Activated CD4-positive, alpha-beta T cell treated with anti-CD3 and anti-CD28 coated beads, Interleukin-2, amount 10 ng/mL, durations not matched to agents 7 days and 5 days (primary cell): ENCODE data around the gene APOL5. TPM values are rescaled to one million over a fixed set of nuclear protein-coding genes. Genes with fewer than 3 reads are reported as not detected.
"Not testable (repeated sequence)": the region's sequence is repeated elsewhere in the genome, so short reads cannot be mapped to it uniquely, and the experiment has no call there.

Experiments
- CTCF ChIA-PET: fragments of 350-600 bp; sonication (Branson Sonifier 250); formaldehyde crosslinking; loops from one replicate; lab custom pipeline; 2021; ENCODE audit warnings: antibody characterized with exemption; lab: Charles Lee
- POLR2A ChIA-PET: fragments of 350-600 bp; sonication (Branson Sonifier 250); formaldehyde crosslinking; loops from one replicate; lab custom pipeline; 2021; ENCODE audit warnings: antibody characterized with exemption; lab: Charles Lee
- DNase-seq: peaks from one replicate; pipeline ENCODE4 v3.0.0-alpha.2; 2020
- H3K27ac Mint-ChIP-seq: one replicate; pipeline ENCODE4 v1.8.0; 2021; ENCODE audit warnings: mild to moderate bottlenecking, moderate library complexity, mixed read lengths
- H3K27me3 Mint-ChIP-seq: one replicate; pipeline ENCODE4 v1.8.0; 2021; ENCODE audit warnings: mixed read lengths
- H3K36me3 Mint-ChIP-seq: one replicate; pipeline ENCODE4 v1.8.0; 2021; ENCODE audit warnings: low read depth, mixed read lengths
- H3K4me1 Mint-ChIP-seq: one replicate; pipeline ENCODE4 v1.8.0; 2021; ENCODE audit warnings: mixed read lengths
- H3K4me3 Mint-ChIP-seq: one replicate; pipeline ENCODE4 v1.8.0; 2021; ENCODE audit warnings: mild to moderate bottlenecking, moderate library complexity, mixed read lengths
- H3K9me3 Mint-ChIP-seq: one replicate; pipeline ENCODE4 v1.8.0; 2021; ENCODE audit warnings: mixed read lengths
- total RNA-seq, 2 experiments: library from RNA; stranded (reverse); gene quantifications; one replicate each; pipeline ENCODE4 v1.2.3, GENCODE V29; 2021

APOL5 gene
- total RNA-seq, 2 experiments from 2014 or later = not detected

- no peak for DNase-seq
- CTCF ChIA-PET = no interaction called here
- no peak overlapping the region for H3K4me3 Mint-ChIP-seq
- H3K4me1 Mint-ChIP-seq = no peaks in the 10 kb centered on the region
- POLR2A ChIA-PET = no interaction called here
- no peaks in the 10 kb centered on the region for H3K36me3 Mint-ChIP-seq
- peaks cover 2% of the 10 kb centered on the region for H3K27me3 Mint-ChIP-seq
- H3K27ac Mint-ChIP-seq = no peak overlapping the region
- no peaks in the 10 kb centered on the region for H3K9me3 Mint-ChIP-seq
Measured at GRCh38 chr22:35736701-35737100, 19.0 kb downstream of the APOL5 start.

GRCh38 chr22:35737886-35738285, 20.2 kb downstream of the APOL5 start:
- H3K27me3 Mint-ChIP-seq, H3K9me3 Mint-ChIP-seq, POLR2A ChIA-PET, H3K4me1 Mint-ChIP-seq, H3K27ac Mint-ChIP-seq, CTCF ChIA-PET, DNase-seq, H3K4me3 Mint-ChIP-seq, H3K36me3 Mint-ChIP-seq: not testable (repeated sequence)

DNA sequence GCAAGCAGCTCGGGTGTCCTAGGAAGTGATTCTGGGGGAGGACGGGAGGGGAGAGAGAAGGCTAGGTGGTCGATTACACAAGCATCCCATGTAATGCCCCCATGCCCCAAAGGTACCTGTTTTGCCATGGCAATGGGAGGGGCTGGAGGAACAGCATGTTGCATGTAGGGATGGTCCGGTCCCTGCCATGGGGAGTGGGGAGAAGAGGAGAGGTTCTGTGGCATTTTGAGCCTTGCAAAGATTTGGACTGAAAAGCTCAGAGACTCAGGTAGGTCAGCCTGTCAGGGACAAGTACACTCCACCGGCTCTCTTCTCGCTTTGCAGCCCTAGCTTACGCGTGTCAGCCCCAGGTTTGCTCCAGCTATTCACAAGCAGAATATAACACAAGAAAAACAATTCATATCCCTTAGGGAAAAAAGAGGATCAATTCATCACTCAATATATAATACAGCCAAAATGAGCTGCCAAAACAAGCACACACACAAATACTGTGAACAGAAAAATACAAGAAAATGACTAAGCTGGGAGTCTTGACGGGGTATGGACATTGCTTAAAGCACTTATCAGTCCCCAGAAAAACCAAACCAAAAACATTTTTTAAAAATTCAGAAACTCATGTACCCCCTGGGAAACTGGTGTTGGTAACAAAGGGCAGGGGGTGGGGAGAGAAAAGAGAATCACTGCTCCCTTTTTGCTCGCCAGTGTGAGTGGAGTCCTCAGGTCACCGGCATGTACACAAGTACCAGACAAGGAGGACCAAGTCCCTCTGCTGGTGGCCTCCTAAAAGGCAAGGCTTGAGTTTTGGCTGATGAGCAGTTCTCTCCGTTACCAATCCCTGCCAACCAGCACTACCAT, 21.6 kb downstream of the APOL5 start:
- Mint-ChIP-seq H3K9me3 (no peaks in the 10 kb centered on the region), H3K27me3 (peaks cover 2% of the 10 kb centered on the region), H3K4me1 (no peaks in the 10 kb centered on the region), H3K4me3 (no peak overlapping the region), H3K36me3 (no peaks in the 10 kb centered on the region), H3K27ac (no peak overlapping the region)
- CTCF ChIA-PET = interaction anchor here (0.6 kb wide), 1 partner anchor 9 kb away, joined by 3 read pairs; no protein-coding TSS in a partner anchor
- POLR2A ChIA-PET = no interaction called here
- DNase-seq = no peak

DNA sequence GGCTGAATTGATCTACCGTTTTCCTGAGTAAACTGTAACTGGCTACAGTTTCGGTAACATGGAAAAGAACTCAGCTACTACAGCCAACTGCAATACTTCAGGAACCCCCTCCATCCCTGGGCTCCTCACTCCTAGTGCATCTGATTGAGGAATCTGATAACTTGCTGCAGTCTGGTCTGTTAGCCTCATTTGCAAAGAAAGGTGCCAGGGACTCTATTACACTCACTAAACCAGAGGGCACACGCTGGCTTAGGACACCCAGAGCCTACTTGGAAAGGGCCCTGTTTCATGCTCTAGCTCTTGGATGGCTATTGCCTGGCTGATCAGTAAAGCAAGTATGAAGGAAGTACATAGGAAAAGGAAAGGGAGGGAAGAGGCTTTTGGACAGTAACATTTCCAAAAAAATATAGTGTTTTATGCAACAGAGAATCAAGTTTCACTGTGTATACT, 22.3 kb downstream of the APOL5 start:
- Mint-ChIP-seq H3K27ac (no peak overlapping the region), H3K36me3 (no peaks in the 10 kb centered on the region), H3K4me1 (no peaks in the 10 kb centered on the region), H3K27me3 (peaks cover 2% of the 10 kb centered on the region), H3K4me3 (no peak overlapping the region), H3K9me3 (no peaks in the 10 kb centered on the region)
- ChIA-PET CTCF (no interaction called here), POLR2A (no interaction called here)
- DNase-seq = no peak

GRCh38 chr22:35740616-35741015, 22.9 kb downstream of the APOL5 start:
- H3K27ac Mint-ChIP-seq = no peak overlapping the region
- H3K27me3 Mint-ChIP-seq = peaks cover 2% of the 10 kb centered on the region
- H3K4me3 Mint-ChIP-seq = no peak overlapping the region
- H3K4me1 Mint-ChIP-seq = no peaks in the 10 kb centered on the region
- POLR2A ChIA-PET = no interaction called here
- DNase-seq = no peak
- H3K36me3 Mint-ChIP-seq = no peaks in the 10 kb centered on the region
- CTCF ChIA-PET = interaction anchor here (0.6 to 1.3 kb wide), 2 partner anchors 26 to 85 kb away, joined by 3 to 5 read pairs; no protein-coding TSS in a partner anchor
- no peaks in the 10 kb centered on the region for H3K9me3 Mint-ChIP-seq

- POLR2A ChIA-PET = no interaction called here
- CTCF ChIA-PET = no interaction called here
- Mint-ChIP-seq H3K4me3 (no peak overlapping the region), H3K4me1 (no peaks in the 10 kb centered on the region), H3K36me3 (no peaks in the 10 kb centered on the region), H3K9me3 (no peaks in the 10 kb centered on the region), H3K27ac (no peak overlapping the region), H3K27me3 (peaks cover 2% of the 10 kb centered on the region)
- DNase-seq = no peak
Measured at GRCh38 chr22:35742342-35743100, 24.8 kb downstream of the APOL5 start.

DNA sequence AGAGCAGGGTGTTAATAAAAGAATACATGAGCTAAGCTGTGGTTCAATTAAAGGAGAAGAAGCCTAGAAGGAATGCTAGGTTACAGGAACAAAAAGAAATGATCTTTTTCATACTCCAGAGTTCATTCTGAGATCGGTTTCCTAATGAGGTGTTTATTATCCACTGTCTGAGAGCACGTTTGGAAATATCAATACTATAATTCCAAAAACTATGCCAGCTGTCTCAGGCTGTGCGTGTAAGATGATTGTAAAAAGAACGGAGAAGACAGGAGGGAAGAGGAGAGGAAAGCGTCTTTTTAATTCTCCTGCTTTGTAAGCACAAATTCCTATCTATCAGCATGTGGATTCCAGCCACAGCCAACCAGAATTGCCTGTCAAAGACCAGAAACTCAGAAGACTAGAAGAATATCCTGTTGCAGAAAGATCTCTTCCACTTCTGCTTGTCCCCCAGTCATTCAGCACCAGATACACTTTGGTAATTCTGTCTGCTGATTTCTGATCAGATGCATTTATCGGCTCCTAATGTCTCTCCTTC, 25.7 kb downstream of the APOL5 start:
- H3K27me3 Mint-ChIP-seq = peaks cover 2% of the 10 kb centered on the region
- H3K36me3 Mint-ChIP-seq = no peaks in the 10 kb centered on the region
- POLR2A ChIA-PET = no interaction called here
- no peak overlapping the region for H3K27ac Mint-ChIP-seq
- no peak overlapping the region for H3K4me3 Mint-ChIP-seq
- CTCF ChIA-PET = no interaction called here
- H3K9me3 Mint-ChIP-seq = no peaks in the 10 kb centered on the region
- H3K4me1 Mint-ChIP-seq = no peaks in the 10 kb centered on the region
- no peak for DNase-seq

GRCh38 chr22:35746248-35746647, 28.6 kb downstream of the APOL5 start:
- no peak for DNase-seq
- H3K27ac Mint-ChIP-seq = no peak overlapping the region
- no peaks in the 10 kb centered on the region for H3K36me3 Mint-ChIP-seq
- ChIA-PET CTCF (interaction anchor here (0.6 kb wide), 2 partner anchors 114 to 938 kb away, joined by 5 to 7 read pairs; no protein-coding TSS in a partner anchor), POLR2A (no interaction called here)
- no peaks in the 10 kb centered on the region for H3K4me1 Mint-ChIP-seq
- H3K4me3 Mint-ChIP-seq = no peak overlapping the region
- no peaks in the 10 kb centered on the region for H3K9me3 Mint-ChIP-seq
- no peaks in the 10 kb centered on the region for H3K27me3 Mint-ChIP-seq

- Mint-ChIP-seq H3K9me3 (no peaks in the 10 kb centered on the region), H3K27me3 (no peaks in the 10 kb centered on the region), H3K4me1 (no peaks in the 10 kb centered on the region), H3K27ac (no peak overlapping the region), H3K36me3 (no peaks in the 10 kb centered on the region), H3K4me3 (no peak overlapping the region)
- DNase-seq = no peak
- CTCF ChIA-PET = interaction anchor here (0.6 kb wide), 1 partner anchor 115 kb away, joined by 5 read pairs; no protein-coding TSS in a partner anchor
- POLR2A ChIA-PET = no interaction called here
Measured at GRCh38 chr22:35746946-35747703, 29.5 kb downstream of the APOL5 start.

GRCh38 chr22:35749808-35750207, 32.1 kb downstream of the APOL5 start:
- DNase-seq = no peak

DNA sequence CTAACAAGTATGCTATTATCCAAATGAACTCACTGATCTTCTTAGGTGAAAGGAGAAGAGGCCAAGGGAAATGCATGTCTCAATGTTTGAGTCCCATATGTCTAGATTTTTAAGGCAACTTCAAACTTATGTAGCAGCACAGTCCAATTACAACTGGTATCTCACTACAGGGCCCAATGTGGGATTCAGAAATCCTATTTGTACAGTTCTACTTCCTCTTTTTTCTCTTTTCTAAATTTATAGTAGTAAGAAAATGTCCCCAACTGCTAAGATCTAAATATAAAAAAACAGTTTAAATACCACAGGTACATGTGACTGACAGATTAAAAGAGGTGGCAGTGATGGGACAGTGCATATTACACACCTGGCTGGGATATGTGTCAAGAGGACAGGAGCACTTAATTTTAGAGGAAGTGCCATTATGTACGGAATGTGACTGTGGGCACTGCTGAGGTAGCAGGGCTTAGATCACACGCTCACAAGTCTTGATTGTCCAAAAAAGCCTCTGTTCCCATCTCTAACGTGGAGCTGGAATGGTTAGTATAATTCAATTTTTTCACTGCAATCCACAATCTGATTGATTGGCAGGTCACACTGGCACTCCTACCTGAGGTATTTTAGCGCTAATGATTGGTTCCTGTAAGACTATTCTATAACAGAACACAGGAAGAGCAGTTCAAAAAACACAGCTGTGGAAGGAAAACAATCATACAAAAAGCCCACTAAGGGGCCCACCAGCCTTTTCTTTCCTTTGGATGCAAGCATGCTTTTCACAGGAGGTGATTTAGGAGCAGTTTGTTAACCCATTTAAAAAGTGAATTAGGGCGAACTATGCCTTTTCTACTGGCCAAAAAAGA, 34.6 kb downstream of the APOL5 start:
- no peak for DNase-seq
- Mint-ChIP-seq H3K4me1 (peaks cover 7% of the 10 kb centered on the region), H3K27ac (no peak overlapping the region), H3K27me3 (no peaks in the 10 kb centered on the region), H3K36me3 (no peaks in the 10 kb centered on the region), H3K9me3 (no peaks in the 10 kb centered on the region), H3K4me3 (no peak overlapping the region)
- ChIA-PET CTCF (no interaction called here), POLR2A (no interaction called here)

More at GRCh38 chr22:35749808-35750207, 32.1 kb downstream of the APOL5 start:
- no peak overlapping the region for H3K27ac Mint-ChIP-seq
- no peaks in the 10 kb centered on the region for H3K27me3 Mint-ChIP-seq
- ChIA-PET CTCF (no interaction called here), POLR2A (no interaction called here)
- no peak overlapping the region for H3K4me3 Mint-ChIP-seq
- no peaks in the 10 kb centered on the region for H3K9me3 Mint-ChIP-seq
- H3K4me1 Mint-ChIP-seq = peaks cover 6% of the 10 kb centered on the region
- H3K36me3 Mint-ChIP-seq = no peaks in the 10 kb centered on the region

DNA sequence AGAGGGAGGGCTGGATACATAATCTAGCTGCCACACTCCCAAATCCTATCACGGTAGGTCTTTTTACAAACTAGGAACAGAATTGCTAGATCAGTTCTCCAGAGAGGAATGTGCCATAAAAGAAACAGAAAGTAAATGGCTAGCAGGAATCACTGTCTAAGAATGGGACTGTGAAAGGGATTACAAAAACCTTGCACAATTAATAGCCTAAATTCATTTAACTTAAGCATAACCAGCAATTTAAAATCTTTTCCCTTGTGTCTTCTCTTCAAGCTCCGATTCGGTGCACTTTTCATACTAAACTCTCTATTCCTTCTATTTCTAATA, 35.2 kb downstream of the APOL5 start:
- no peaks in the 10 kb centered on the region for H3K36me3 Mint-ChIP-seq
- H3K27ac Mint-ChIP-seq = no peak overlapping the region
- no peak overlapping the region for H3K4me3 Mint-ChIP-seq
- no peak for DNase-seq
- H3K9me3 Mint-ChIP-seq = no peaks in the 10 kb centered on the region
- peaks cover 7% of the 10 kb centered on the region for H3K4me1 Mint-ChIP-seq
- H3K27me3 Mint-ChIP-seq = no peaks in the 10 kb centered on the region
- ChIA-PET POLR2A (no interaction called here), CTCF (no interaction called here)
